Transverse colon (tissue), 3 donors: Measurements from ENCODE around the gene CXCL17.

Experiments
- CTCF ChIP-seq, 5 experiments: fragments of 200-600 bp in 3 of 5; fragments of 450-650 bp in 2 of 5; sonication (generic) in 3 of 5; IDR thresholded peaks; 1 replicate in 2 of 5; 2 replicates in 3 of 5; pipeline ENCODE4 v1.5.1; 2016 to 2017; ENCODE audit warnings: antibody characterized with exemption in 5 of 5, inconsistent platforms in 3 of 5, mild to moderate bottlenecking in 2 of 5, moderate library complexity in 1 of 5
- EP300 ChIP-seq: sonication (generic); formaldehyde crosslinking; IDR thresholded peaks from one replicate; pipeline ENCODE4 v1.6.1; 2017; ENCODE audit warnings: antibody characterized with exemption, low read depth
- POLR2A ChIP-seq: fragments of 450-650 bp; IDR thresholded peaks from one replicate; pipeline ENCODE4 v1.6.1; 2016; ENCODE audit warnings: antibody characterized with exemption, mild to moderate bottlenecking, moderate library complexity

DNA sequence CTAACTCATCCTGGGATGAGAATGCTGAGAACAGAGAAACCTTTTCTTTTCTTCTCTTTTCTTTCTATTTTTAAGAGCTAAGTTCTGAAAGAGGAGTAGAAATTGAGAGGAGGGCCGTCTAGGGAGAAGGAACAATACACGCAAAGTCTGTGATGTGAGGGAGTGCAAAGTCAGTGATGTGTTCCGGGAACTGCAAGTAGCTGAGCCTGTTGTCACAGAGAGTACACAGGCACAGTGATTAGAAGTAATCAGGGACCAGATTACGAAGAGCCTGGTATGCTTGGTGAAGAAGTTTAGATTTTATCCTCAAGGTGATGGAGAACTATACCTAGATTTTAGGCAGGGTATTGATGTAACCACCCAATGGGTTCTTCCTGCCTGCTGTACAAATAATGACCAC lies 32.0 kb upstream of the CXCL17 start:
- TF ChIP-seq CTCF (IDR thresholded peaks at IDR 0.05) (no peak), POLR2A (no peak), EP300 (no peak)
